Measurements from ENCODE around the gene ZNF324B.
"Not testable (repeated sequence)": the region's sequence is repeated elsewhere in the genome, so short reads cannot be mapped to it uniquely, and the experiment has no call there.

- TF ChIP-seq CTCF (IDR thresholded peaks at IDR 0.05); ZFX (IDR thresholded peaks at IDR 0.05; ENCODE audit: borderline replicate concordance): not testable (repeated sequence)
These were observed 47.4 kb upstream of the ZNF324B start for GRCh38 chr19:58403920-58404478.

All from 22Rv1 (cell line).